GM18873 (cell line): ENCODE results near the gene AQP3.
"Not testable (repeated sequence)": the region's sequence is repeated elsewhere in the genome, so short reads cannot be mapped to it uniquely, and the experiment has no call there.

Experiments used
- ATAC-seq: cut with Tn5 transposase; IDR thresholded peaks from one replicate; pipeline ENCODE4 v1.9.1; 2021; ENCODE audit warnings: mild to moderate bottlenecking, moderate library complexity, moderate number of reproducible peaks; ENCODE audit not compliant: unreplicated experiment, low FRiP score

Gene AQP3

GRCh38 chr9:33446946-33447798 is at the start of gene AQP3:
TSS of gene AQP3 (minus strand) at chr9:33447593. CDS start at chr9:33447530, 63 bp downstream.
- ATAC-seq, result no peak

GRCh38 chr9:33493819-33494218 is 46.4 kb upstream of the AQP3 start:
- ATAC-seq, result not testable (repeated sequence)

GRCh38 chr9:33489066-33489465 is 41.7 kb upstream of the AQP3 start:
- no peak for ATAC-seq

- not testable (repeated sequence) for ATAC-seq
Measured at GRCh38 chr9:33485312-33485711, 37.9 kb upstream of the AQP3 start.

- ATAC-seq, result no peak
Measured at GRCh38 chr9:33480976-33481375, 33.6 kb upstream of the AQP3 start.

GRCh38 chr9:33480106-33480505 is 32.7 kb upstream of the AQP3 start:
- ATAC-seq, result no peak

GRCh38 chr9:33476503-33476902 is 29.1 kb upstream of the AQP3 start:
- ATAC-seq, result no peak

- no peak for ATAC-seq
Measured at GRCh38 chr9:33475357-33475756, 28.0 kb upstream of the AQP3 start.

- ATAC-seq, result peak; percentile 99
Measured at GRCh38 chr9:33473643-33474352, 26.4 kb upstream of the AQP3 start, which contains the start of gene NOL6. TSS of gene NOL6 (minus strand) at chr9:33473924. CDS start at chr9:33473842, 82 bp downstream.

GRCh38 chr9:33472881-33473615 is 25.7 kb upstream of the AQP3 start:
- ATAC-seq, result no peak

GRCh38 chr9:33472171-33472880 is 24.9 kb upstream of the AQP3 start:
- no peak for ATAC-seq

- no peak for ATAC-seq
Measured at GRCh38 chr9:33471361-33471760, 24.0 kb upstream of the AQP3 start.

GRCh38 chr9:33469891-33470290 is 22.5 kb upstream of the AQP3 start:
- ATAC-seq, result no peak

- no peak for ATAC-seq
Measured at GRCh38 chr9:33468797-33469621, 21.6 kb upstream of the AQP3 start.

GRCh38 chr9:33468215-33468730 is 20.9 kb upstream of the AQP3 start:
- ATAC-seq, result no peak

GRCh38 chr9:33467526-33467925 is 20.1 kb upstream of the AQP3 start:
- ATAC-seq, result no peak

GRCh38 chr9:33466565-33467495 is 19.4 kb upstream of the AQP3 start:
- ATAC-seq, result no peak
